Right ventricle myocardium inferior (tissue), 1 donor: ENCODE measurements around the gene KIF18B. TPM values are rescaled to one million over a fixed set of nuclear protein-coding genes. Genes with fewer than 3 reads are reported as not detected.

Experiments used
- ATAC-seq: fragments of 200-7000 bp; cut with Tn5 transposase; one replicate; pipeline ENCODE4 v1.9.1; 2020; ENCODE audit warnings: mild to moderate bottlenecking, moderate library complexity
- DNase-seq: peaks from one replicate; pipeline ENCODE4 v3.0.0; 2021; ENCODE audit errors: missing footprints
- intact Hi-C: fragments of 100-400 bp; cut with DNase I; formaldehyde crosslinking; loops from one replicate; pipeline ENCODE4 v1.11.0; 2022
- microRNA-seq: library from miRNA; unstranded; fragments of <30 nt; microRNA quantifications from one replicate; pipeline ENCODE4 v1.2.0, GENCODE V29; 2020
- total RNA-seq: library from RNA; stranded (reverse); fragmentation: NEBNext Ultra II Directional; extraction: Animal tissue kit (Norgen Biotek cat#: 25700); gene quantifications from one replicate; pipeline ENCODE4 v1.2.1, GENCODE V29; 2021
- donor health status: DM: no; HTN: yes; CAD: no; lungs with severe emphysema.

Gene KIF18B
- total RNA-seq, 1 donor from 2014 or later, result 2.5 TPM

DNA sequence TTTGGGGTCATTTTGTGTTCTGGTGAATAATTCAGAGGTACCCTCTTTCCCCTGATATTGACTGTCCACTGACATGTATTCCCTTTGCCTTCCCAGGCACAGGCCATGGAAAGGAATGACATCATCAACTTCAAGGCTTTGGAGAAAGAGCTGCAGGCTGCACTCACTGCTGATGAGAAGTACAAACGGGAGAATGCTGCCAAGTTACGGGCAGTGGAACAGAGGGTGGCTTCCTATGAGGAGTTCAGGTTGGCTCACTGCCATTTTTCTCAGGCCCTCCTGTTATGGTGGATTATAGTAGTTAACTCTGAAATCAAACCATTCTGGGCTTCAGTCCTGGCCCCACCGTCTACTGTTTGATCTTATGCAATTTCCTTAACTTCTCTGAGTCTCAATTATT is 46.7 kb downstream of the KIF18B start:
- intact Hi-C loops, result no loop called here
- ATAC-seq (no peak), DNase-seq (no peak)

- ATAC-seq (peak; percentile 93), DNase-seq (peak; percentile 96)
- intact Hi-C loops, result no loop called here
These were observed 48.3 kb downstream of the KIF18B start, which contains the start of gene EFTUD2 for GRCh38 chr17:44899074-44899782. EFTUD2 (minus strand) TSS chr17:44899445; CDS start chr17:44894521, 4,924 bp downstream.

GRCh38 chr17:44898768-44899073 is 48.9 kb downstream of the KIF18B start:
- intact Hi-C loops, result no loop called here
- ATAC-seq (no peak), DNase-seq (no peak)

DNA sequence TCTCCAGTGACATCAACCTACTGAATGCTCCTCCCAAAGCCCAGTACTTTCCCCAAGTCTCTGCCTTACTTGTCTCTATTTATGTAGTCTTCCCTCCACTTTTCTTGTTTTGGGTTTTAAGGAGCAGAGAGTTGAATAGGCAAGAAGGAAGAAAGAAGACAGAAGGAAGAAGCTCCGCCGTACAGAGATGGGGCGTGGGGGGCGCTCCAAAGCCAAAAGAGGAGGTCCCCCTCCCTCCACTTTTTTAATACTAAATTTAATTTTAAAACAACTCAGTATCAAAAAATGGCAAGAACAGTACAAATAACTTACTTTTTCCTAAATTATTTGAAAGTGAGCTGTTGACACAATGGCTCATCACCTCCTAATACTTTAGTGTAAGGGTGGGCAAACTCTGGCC is 52.9 kb downstream of the KIF18B start:
- intact Hi-C loops, result no loop called here
- DNase-seq, result no peak
- ATAC-seq, result no peak

DNA sequence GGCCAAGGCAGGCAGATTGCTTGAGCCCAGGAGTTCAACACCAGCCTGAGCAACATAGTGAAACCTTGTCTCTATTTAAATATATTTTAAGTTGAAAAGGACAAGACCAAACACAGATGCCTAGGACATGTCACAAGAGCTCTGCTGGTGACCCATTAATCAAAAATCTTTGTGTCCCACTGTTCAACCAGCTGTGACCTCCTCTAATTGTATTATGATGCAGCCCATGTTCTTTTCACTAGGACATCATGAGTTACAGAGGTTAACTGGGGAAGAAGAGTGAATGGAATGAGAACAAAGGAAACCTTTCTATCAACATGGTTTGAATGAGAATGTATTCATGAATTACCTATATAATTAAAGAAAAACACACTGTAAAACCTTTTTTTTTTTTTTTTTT is 55.3 kb downstream of the KIF18B start:
- DNase-seq (no peak), ATAC-seq (no peak)
- intact Hi-C loops, result no loop called here

GRCh38 chr17:44889003-44889402 is 58.6 kb downstream of the KIF18B start:
- peak; percentile 50 for ATAC-seq

GRCh38 chr17:44887971-44888954 is 59.3 kb downstream of the KIF18B start:
- no peak for DNase-seq
- intact Hi-C loops, result no loop called here
- no peak for ATAC-seq

More at GRCh38 chr17:44889003-44889402, 58.6 kb downstream of the KIF18B start:
- DNase-seq, result no peak
- intact Hi-C loops, result no loop called here

GRCh38 chr17:44887016-44887415 is 60.6 kb downstream of the KIF18B start:
- DNase-seq (no peak), ATAC-seq (no peak)
- intact Hi-C loops, result no loop called here

DNA sequence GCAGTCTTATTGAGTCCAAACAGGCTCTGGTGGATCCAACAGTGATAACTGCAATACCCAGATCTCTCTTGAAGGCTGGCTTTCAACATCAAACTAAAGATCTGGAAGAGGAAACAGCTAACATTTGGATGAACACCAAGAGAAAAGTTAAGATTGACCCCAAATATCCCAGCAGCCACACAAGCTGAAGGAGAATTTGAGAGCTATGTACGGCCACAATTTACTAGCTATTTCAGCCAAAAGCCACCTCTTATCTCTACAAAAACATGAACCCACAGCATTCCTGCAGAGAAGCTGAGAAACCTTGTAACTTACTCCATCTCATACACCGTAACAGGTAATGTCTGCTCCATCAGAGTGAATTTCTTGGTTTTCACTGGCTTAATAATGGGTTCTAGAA is 62.6 kb downstream of the KIF18B start:
- intact Hi-C loops, result no loop called here
- DNase-seq, result no peak
- no peak for ATAC-seq

GRCh38 chr17:44881145-44881544 is 66.4 kb downstream of the KIF18B start:
- ATAC-seq, result no peak
- no peak for DNase-seq
- intact Hi-C loops, result no loop called here

DNA sequence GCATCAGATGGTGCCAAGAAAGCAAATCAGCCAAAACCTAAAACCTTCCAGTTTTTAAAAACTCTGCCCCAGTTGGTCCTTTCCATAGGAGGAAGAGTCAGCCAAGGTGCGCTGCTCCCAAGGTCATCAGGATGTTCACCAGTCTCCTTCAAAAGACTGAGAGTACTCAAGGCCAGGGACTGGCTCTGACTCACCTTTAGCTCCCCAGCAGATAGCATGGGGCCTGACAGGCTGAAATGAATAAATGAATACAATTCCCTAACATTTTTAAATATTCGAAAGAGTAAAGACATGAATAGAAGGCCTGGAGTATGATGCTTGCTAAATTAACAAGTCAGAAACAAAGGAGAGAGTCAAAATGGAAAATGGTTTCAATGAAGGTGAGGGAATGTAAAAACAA is 67.5 kb downstream of the KIF18B start:
- intact Hi-C loops, result no loop called here
- no peak for DNase-seq
- ATAC-seq, result no peak

DNA sequence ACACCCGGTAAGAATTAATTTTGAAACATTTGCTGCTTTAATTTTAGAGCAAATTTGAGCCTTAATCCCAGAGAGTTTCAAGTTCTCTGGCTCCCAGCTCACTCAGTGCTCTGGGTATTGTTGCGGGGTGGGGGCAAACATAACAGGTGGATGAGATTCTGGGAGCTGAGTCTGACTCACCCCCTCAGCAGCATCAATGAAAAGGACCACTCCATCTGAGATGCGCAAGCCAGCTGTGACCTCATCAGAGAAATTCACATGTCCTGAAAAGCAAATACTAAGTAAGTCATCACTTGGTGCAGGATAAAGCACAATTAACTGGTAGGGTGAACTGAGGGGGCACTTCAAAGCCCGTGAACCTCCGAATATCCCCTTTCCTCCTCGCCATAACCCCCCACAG is 68.2 kb downstream of the KIF18B start:
- ATAC-seq (no peak), DNase-seq (no peak)
- intact Hi-C loops, result no loop called here

- ATAC-seq, result no peak
- intact Hi-C loops, result loop anchor here (1.0 kb wide), 1 partner anchor 103 kb away; no protein-coding TSS in a partner anchor
- no peak for DNase-seq
These were observed 68.8 kb downstream of the KIF18B start for GRCh38 chr17:44878627-44879221.

DNA sequence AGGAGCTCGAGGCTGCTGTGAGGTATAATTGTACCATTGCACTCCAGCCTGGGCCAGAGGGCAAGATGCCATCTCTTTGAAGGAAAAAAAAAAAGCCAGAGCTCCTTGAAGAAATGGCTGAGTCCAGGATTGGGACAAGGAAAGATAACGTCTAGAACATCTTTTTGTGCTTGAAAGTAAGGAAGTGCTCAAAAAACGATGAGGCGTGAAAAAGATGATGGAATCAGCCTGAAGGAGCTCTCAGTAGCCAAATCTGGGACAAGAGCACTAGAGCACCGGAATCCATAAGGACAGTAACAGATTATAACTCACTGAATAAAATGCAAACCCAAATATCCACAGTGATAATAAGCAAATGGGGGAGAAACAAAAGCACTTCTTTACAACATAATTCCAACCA is 70.5 kb downstream of the KIF18B start:
- intact Hi-C loops, result no loop called here
- ATAC-seq (no peak), DNase-seq (no peak)

DNA sequence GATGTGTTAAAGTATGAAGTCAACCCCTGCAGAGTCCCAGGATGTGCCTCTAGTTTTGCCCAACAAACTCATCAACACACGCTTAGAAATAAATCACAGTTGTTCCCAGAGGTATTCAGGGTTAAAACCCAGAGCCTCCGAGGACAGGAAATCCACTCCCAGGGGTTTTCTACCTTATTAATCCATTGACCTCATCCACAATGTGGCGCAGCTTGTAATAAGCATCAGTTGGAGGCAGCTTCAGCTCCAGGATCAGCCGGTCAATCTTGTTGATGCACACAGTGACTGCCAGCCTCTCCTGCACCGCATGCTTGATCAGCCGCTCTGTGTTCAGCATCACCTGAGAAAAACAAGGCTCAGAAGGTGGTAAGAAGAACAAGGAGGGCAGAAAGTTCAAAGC is 71.8 kb downstream of the KIF18B start:
- no peak for DNase-seq
- ATAC-seq, result no peak
- intact Hi-C loops, result no loop called here

Small RNA genes lying within 50 kb of the gene (microRNA-seq; reads per million reads assigned to microRNA genes)
- not detected for gene MIR6783

Other genes with a start within 250 kb of the KIF18B start
- 3.8 TPM for gene DBF4B, start 239.1 kb downstream of the KIF18B start, total RNA-seq
- gene ADAM11, start 188.8 kb downstream of the KIF18B start, total RNA-seq, result 20.0 TPM
- gene GJC1, start 117.5 kb downstream of the KIF18B start, total RNA-seq, result 21.9 TPM
- 20.4 TPM for gene HIGD1B, start 99.9 kb downstream of the KIF18B start, total RNA-seq
- gene EFTUD2, start 48.3 kb downstream of the KIF18B start, total RNA-seq, result 68.1 TPM
- 3.7 TPM for gene GFAP, start 32.3 kb downstream of the KIF18B start, total RNA-seq
- gene C1QL1, start 20.5 kb upstream of the KIF18B start, total RNA-seq, result 11.3 TPM
- gene DCAKD, start 103.9 kb upstream of the KIF18B start, total RNA-seq, result 24.2 TPM
- 96.0 TPM for gene NMT1, start 113.5 kb upstream of the KIF18B start, total RNA-seq
- gene PLCD3, start 184.7 kb upstream of the KIF18B start, total RNA-seq, result 200 TPM
- gene ACBD4, start 187.9 kb upstream of the KIF18B start, total RNA-seq, result 6.7 TPM
- 33.1 TPM for gene HEXIM1, start 200.7 kb upstream of the KIF18B start, total RNA-seq
- gene HEXIM2, start 214.1 kb upstream of the KIF18B start, total RNA-seq, result 9.0 TPM